Activated CD4-positive, alpha-beta T cell treated with anti-CD3 and anti-CD28 coated beads for 36 hours (primary cell): ENCODE data around the gene PSEN2. TPM values are rescaled to one million over a fixed set of nuclear protein-coding genes. Genes with fewer than 3 reads are reported as not detected.

Experiments used
- ATAC-seq: fragments of 200-7000 bp; cut with Tn5 transposase; one replicate; pipeline ENCODE4 v1.10.0; 2021; ENCODE audit warnings: mild to moderate bottlenecking, moderate library complexity
- CTCF ChIA-PET: fragments of 350-600 bp; sonication (Branson Sonifier 250); formaldehyde crosslinking; loops from one replicate; lab custom pipeline; 2021; ENCODE audit warnings: antibody characterized with exemption; lab: Charles Lee
- POLR2A ChIA-PET: fragments of 350-600 bp; sonication (Branson Sonifier 250); formaldehyde crosslinking; loops from one replicate; lab custom pipeline; 2021; ENCODE audit warnings: antibody characterized with exemption, inconsistent platforms; lab: Charles Lee
- DNase-seq: peaks from one replicate; pipeline ENCODE4 v3.0.0-alpha.2; 2020
- H3K27ac Mint-ChIP-seq: one replicate; pipeline ENCODE4 v1.8.0; 2021; ENCODE audit warnings: mixed read lengths
- H3K27me3 Mint-ChIP-seq: one replicate; pipeline ENCODE4 v1.8.0; 2021; ENCODE audit warnings: mixed read lengths
- H3K36me3 Mint-ChIP-seq: one replicate; pipeline ENCODE4 v1.8.0; 2021; ENCODE audit warnings: low read depth, mixed read lengths
- H3K4me1 Mint-ChIP-seq: one replicate; pipeline ENCODE4 v1.8.0; 2021; ENCODE audit warnings: mixed read lengths
- H3K4me3 Mint-ChIP-seq: one replicate; pipeline ENCODE4 v1.8.0; 2021; ENCODE audit warnings: mild to moderate bottlenecking, moderate library complexity, mixed read lengths
- H3K9me3 Mint-ChIP-seq: one replicate; pipeline ENCODE4 v1.8.0; 2021; ENCODE audit warnings: low read depth, mixed read lengths
- intact Hi-C, 2 experiments: fragments of 100-400 bp; cut with DNase I in 1 of 2; cut with micrococcal nuclease in 1 of 2; formaldehyde crosslinking; loops; one replicate each; pipeline versions ENCODE4 v1.14.2 to v1.15.1; 2022 to 2024; cut with DNase I, micrococcal nuclease
- total RNA-seq, 2 experiments: library from RNA; stranded (reverse); gene quantifications; one replicate each; pipeline ENCODE4 v1.2.3, GENCODE V29; 2021

PSEN2 gene
- total RNA-seq, 2 experiments from 2014 or later: 2.2 to 3.2 TPM

- H3K4me1 Mint-ChIP-seq: peaks cover 49% of the 10 kb centered on the region
- DNase-seq (peak; percentile 77), ATAC-seq (peak; percentile 22)
- H3K4me3 Mint-ChIP-seq: peak overlapping the region; percentile 82
- H3K36me3 Mint-ChIP-seq: peaks cover 9% of the 10 kb centered on the region
- ChIA-PET CTCF (interaction anchor here (0.7 to 1.1 kb wide), 2 partner anchors 8 to 56 kb away, joined by 3 read pairs; no protein-coding TSS in a partner anchor), POLR2A (interaction anchor here (0.8 to 2.1 kb wide), 2 partner anchors 21 to 57 kb away, joined by 3 to 12 read pairs; no protein-coding TSS in a partner anchor)
- no peaks in the 10 kb centered on the region for H3K27me3 Mint-ChIP-seq
- peak overlapping the region; percentile 96 for H3K27ac Mint-ChIP-seq
- intact Hi-C loops: loop anchor here (1.0 to 10.0 kb wide), 13 partner anchors 51 to 1465 kb away; partner anchors contain the start of genes ARF1 (in 1 of the 2), CDC42BPA (in 1 of the 2), ITPKB (in 1 of the 2) and JMJD4 (in 1 of the 2)
- peaks cover 12% of the 10 kb centered on the region for H3K9me3 Mint-ChIP-seq
These were observed 69.1 kb downstream of the PSEN2 start for GRCh38 chr1:226939438-226940028.

GRCh38 chr1:226940029-226940805, 69.8 kb downstream of the PSEN2 start, which contains the start of gene COQ8A:
Gene COQ8A, plus strand, starts transcription at chr1:226940294. Its CDS starts 21,092 bp downstream, at chr1:226961386.
- Mint-ChIP-seq H3K4me1 (peaks cover 53% of the 10 kb centered on the region), H3K4me3 (peak within 1 kb of the TSS; percentile 82), H3K36me3 (peaks cover 4% of the 10 kb centered on the region), H3K27me3 (no peaks in the 10 kb centered on the region), H3K9me3 (peaks cover 5% of the 10 kb centered on the region), H3K27ac (peak within 1 kb of the TSS; percentile 96)
- ChIA-PET POLR2A (interaction anchor here (0.7 to 2.1 kb wide), 2 partner anchors 57 to 878 kb away, joined by 4 to 12 read pairs; partner anchors contain the start of gene H3-3A), CTCF (no interaction called here)
- peak; percentile 100 for DNase-seq
- intact Hi-C loops: loop anchor here in 1 of 2 experiments (1.0 to 5.0 kb wide), 9 partner anchors 50 to 1142 kb away; partner anchors contain the start of genes ARF1, CDC42BPA, ITPKB and PARP1
- ATAC-seq: peak; percentile 97

GRCh38 chr1:226940806-226941067, 70.3 kb downstream of the PSEN2 start:
- Mint-ChIP-seq H3K27ac (peak overlapping the region; percentile 96), H3K36me3 (peaks cover 1% of the 10 kb centered on the region), H3K9me3 (no peaks in the 10 kb centered on the region), H3K4me1 (peaks cover 53% of the 10 kb centered on the region), H3K4me3 (peak overlapping the region; percentile 82), H3K27me3 (no peaks in the 10 kb centered on the region)
- ATAC-seq (no peak), DNase-seq (no peak)
- intact Hi-C loops: loop anchor here in 1 of 2 experiments (1.0 to 5.0 kb wide), 9 partner anchors 50 to 1142 kb away; partner anchors contain the start of genes ARF1, CDC42BPA, ITPKB and PARP1
- CTCF ChIA-PET: interaction anchor here (0.9 kb wide), 1 partner anchor 308 kb away, joined by 3 read pairs; no protein-coding TSS in a partner anchor
- POLR2A ChIA-PET: no interaction called here

- no peaks in the 10 kb centered on the region for H3K36me3 Mint-ChIP-seq
- intact Hi-C loops: loop anchor here in 1 of 2 experiments (5.0 kb wide), 1 partner anchor 600 kb away; no protein-coding TSS in a partner anchor
- H3K4me3 Mint-ChIP-seq: no peak overlapping the region
- no peak for ATAC-seq
- no peaks in the 10 kb centered on the region for H3K9me3 Mint-ChIP-seq
- DNase-seq: no peak
- H3K27me3 Mint-ChIP-seq: no peaks in the 10 kb centered on the region
- POLR2A ChIA-PET: interaction anchor here (0.6 kb wide), 1 partner anchor 59 kb away, joined by 3 read pairs; no protein-coding TSS in a partner anchor
- H3K27ac Mint-ChIP-seq: no peak overlapping the region
- H3K4me1 Mint-ChIP-seq: peaks cover 62% of the 10 kb centered on the region
- CTCF ChIA-PET: interaction anchor here (0.6 to 0.7 kb wide), 2 partner anchors 309 to 316 kb away, joined by 4 read pairs; no protein-coding TSS in a partner anchor
These were observed 72.0 kb downstream of the PSEN2 start for GRCh38 chr1:226942392-226942791.

GRCh38 chr1:226943156-226943555, 72.7 kb downstream of the PSEN2 start:
- no peak for ATAC-seq
- POLR2A ChIA-PET: no interaction called here
- intact Hi-C loops: loop anchor here in 1 of 2 experiments (5.0 kb wide), 1 partner anchor 599 kb away; no protein-coding TSS in a partner anchor
- no peak overlapping the region for H3K27ac Mint-ChIP-seq
- H3K36me3 Mint-ChIP-seq: no peaks in the 10 kb centered on the region
- H3K9me3 Mint-ChIP-seq: no peaks in the 10 kb centered on the region
- no peak for DNase-seq
- peaks cover 55% of the 10 kb centered on the region for H3K4me1 Mint-ChIP-seq
- H3K4me3 Mint-ChIP-seq: no peak overlapping the region
- CTCF ChIA-PET: interaction anchor here (0.7 kb wide), 1 partner anchor 128 kb away, joined by 3 read pairs; no protein-coding TSS in a partner anchor
- H3K27me3 Mint-ChIP-seq: no peaks in the 10 kb centered on the region

GRCh38 chr1:226943927-226944326, 73.5 kb downstream of the PSEN2 start:
- Mint-ChIP-seq H3K27ac (peak overlapping the region; percentile 10), H3K9me3 (no peaks in the 10 kb centered on the region), H3K4me3 (no peak overlapping the region), H3K27me3 (no peaks in the 10 kb centered on the region), H3K36me3 (peaks cover 2% of the 10 kb centered on the region), H3K4me1 (peaks cover 47% of the 10 kb centered on the region)
- no peak for DNase-seq
- ChIA-PET CTCF (interaction anchor here (0.7 kb wide), 1 partner anchor 129 kb away, joined by 3 read pairs; no protein-coding TSS in a partner anchor), POLR2A (no interaction called here)
- intact Hi-C loops: loop anchor here in 1 of 2 experiments (5.0 kb wide), 1 partner anchor 598 kb away; no protein-coding TSS in a partner anchor
- no peak for ATAC-seq

- H3K27ac Mint-ChIP-seq: no peak overlapping the region
- no peak for ATAC-seq
- H3K4me3 Mint-ChIP-seq: no peak overlapping the region
- H3K9me3 Mint-ChIP-seq: no peaks in the 10 kb centered on the region
- H3K36me3 Mint-ChIP-seq: peaks cover 4% of the 10 kb centered on the region
- peaks cover 47% of the 10 kb centered on the region for H3K4me1 Mint-ChIP-seq
- DNase-seq: no peak
- intact Hi-C loops: no loop called here
- ChIA-PET POLR2A (no interaction called here), CTCF (interaction anchor here (0.8 kb wide), 1 partner anchor 312 kb away, joined by 3 read pairs; no protein-coding TSS in a partner anchor)
- H3K27me3 Mint-ChIP-seq: no peaks in the 10 kb centered on the region
These were observed 74.9 kb downstream of the PSEN2 start for GRCh38 chr1:226945106-226945857.

Other genes with a start within 250 kb of the PSEN2 start
- 10 to 100 TPM; 31.0 to 31.9 TPM for gene ITPKB, start 131.3 kb upstream of the PSEN2 start, total RNA-seq
- 10 to 100 TPM; 21.3 to 26.9 TPM for gene COQ8A, start 69.7 kb downstream of the PSEN2 start, total RNA-seq